Measurements from ENCODE around the gene LTBP2. TPM values are rescaled to one million over a fixed set of nuclear protein-coding genes. Genes with fewer than 3 reads are reported as not detected.

The LTBP2 gene
- total RNA-seq, 6 experiments from 2014 or later, result 0.46 to 3.5 (median 1.7) TPM

GRCh38 chr14:74517731-74518130 is 94.3 kb downstream of the LTBP2 start:
- TF ChIP-seq CTCF (IDR thresholded peaks at IDR 0.05) (no peak), POLR2A (IDR thresholded peaks at IDR 0.05) (no peak)
- Histone ChIP-seq H3K27ac (no peak overlapping the region), H3K4me3 (no peak overlapping the region), H3K4me1 (no peaks in the 10 kb centered on the region), H3K9me3 (no peaks in the 10 kb centered on the region), H3K27me3 (no peaks in the 10 kb centered on the region), H3K36me3 (no peaks in the 10 kb centered on the region)
- WGBS (ENCODE audit: insufficient coverage, low coverage, low lambda C conversion rate, missing lambda C conversion rate), result 62% methylated on average over 4 of the region's 4 CpGs
- ATAC-seq (no peak), DNase-seq (peak in 1 of 3 donors; percentile 24)
- intact Hi-C loops (cut with DNase I), result loop anchor here in 1 of 2 donors (10.0 kb wide), 1 partner anchor 277 kb away; no protein-coding TSS in a partner anchor

DNA sequence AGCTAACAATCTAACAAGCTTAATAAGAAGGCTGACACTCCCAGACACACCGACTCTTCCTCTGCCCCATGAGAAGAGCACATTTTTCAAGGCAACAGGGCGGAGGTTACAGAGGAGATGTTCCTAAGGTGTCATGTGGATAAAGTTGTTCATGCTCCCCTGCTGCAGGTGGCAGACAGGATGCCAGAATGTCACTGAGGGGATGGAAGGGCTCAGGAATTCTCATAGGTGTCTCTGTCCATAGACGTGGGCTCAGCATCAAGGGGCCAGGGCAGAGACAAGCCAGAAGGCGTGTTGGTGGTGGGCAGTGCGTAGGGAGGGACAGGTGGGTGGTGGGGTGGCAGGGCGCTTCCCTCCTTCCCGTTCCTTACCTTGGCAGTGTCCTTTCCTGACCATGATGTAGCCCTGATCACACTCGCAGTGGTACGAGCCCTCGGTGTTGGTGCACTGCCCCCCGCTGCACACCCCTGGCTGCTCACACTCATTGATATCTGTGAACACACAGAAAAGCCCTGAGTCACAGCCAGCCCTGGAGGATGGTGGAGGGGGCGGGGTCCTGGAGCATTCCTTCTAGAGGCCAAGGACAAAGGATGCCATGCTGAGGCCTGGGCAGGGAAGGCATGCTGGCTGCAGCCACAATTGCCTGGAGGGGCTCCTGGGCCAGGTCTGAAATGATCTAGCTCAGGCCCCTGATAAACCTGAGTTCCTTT is 95.4 kb downstream of the LTBP2 start:
- H3K36me3 ChIP-seq, result no peaks in the 10 kb centered on the region
- TF ChIP-seq POLR2A (IDR thresholded peaks at IDR 0.05) (no peak), CTCF (IDR thresholded peaks at IDR 0.05) (no peak)
- intact Hi-C loops (cut with DNase I), result loop anchor here in 1 of 2 donors (10.0 kb wide), 1 partner anchor 278 kb away; no protein-coding TSS in a partner anchor
- ATAC-seq (no peak), DNase-seq (peak in 1 of 3 donors; percentile 35)
- no peaks in the 10 kb centered on the region for H3K9me3 ChIP-seq
- 74% methylated on average over 4 of the region's 12 CpGs for WGBS (ENCODE audit: insufficient coverage, low coverage, low lambda C conversion rate, missing lambda C conversion rate)
- no peaks in the 10 kb centered on the region for H3K27me3 ChIP-seq
- H3K4me1 ChIP-seq, result no peaks in the 10 kb centered on the region
- no peak overlapping the region for H3K27ac ChIP-seq
- H3K4me3 ChIP-seq, result no peak overlapping the region

- Histone ChIP-seq H3K27ac (no peak overlapping the region), H3K27me3 (no peaks in the 10 kb centered on the region), H3K4me3 (no peak overlapping the region), H3K9me3 (no peaks in the 10 kb centered on the region), H3K4me1 (no peaks in the 10 kb centered on the region), H3K36me3 (no peaks in the 10 kb centered on the region)
- ATAC-seq (no peak), DNase-seq (peak in 1 of 3 donors; percentile 25)
- 71% methylated on average over 2 of the region's 8 CpGs for WGBS (ENCODE audit: insufficient coverage, low coverage, low lambda C conversion rate, missing lambda C conversion rate)
- TF ChIP-seq CTCF (IDR thresholded peaks at IDR 0.05) (no peak), POLR2A (IDR thresholded peaks at IDR 0.05) (no peak)
- intact Hi-C loops (cut with DNase I), result loop anchor here in 1 of 2 donors (10.0 kb wide), 1 partner anchor 279 kb away; no protein-coding TSS in a partner anchor
Observed at GRCh38 chr14:74515891-74516412, 96.1 kb downstream of the LTBP2 start.

DNA sequence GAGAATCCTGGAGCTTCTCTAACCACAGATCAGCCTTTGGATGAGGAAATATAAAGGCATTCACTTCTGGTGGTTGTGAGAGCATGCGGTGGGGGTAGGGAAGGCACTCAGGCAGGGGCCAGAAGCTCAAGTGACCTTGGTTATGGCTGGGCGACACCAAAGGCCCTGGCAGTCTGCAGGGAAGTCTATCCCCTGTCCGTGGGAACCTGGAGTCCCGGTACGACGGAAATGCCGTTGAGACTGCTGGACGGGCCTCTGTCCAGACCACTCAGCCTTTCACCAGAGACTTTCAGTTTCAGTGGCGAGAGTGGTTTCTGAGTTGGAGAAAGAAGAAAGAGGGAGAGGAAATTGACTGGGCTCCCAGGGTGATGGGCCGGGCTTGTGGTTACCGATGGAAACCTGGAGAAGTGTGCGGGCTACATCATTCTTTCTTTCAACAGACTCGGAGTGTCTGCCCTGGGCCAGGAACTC is 97.5 kb downstream of the LTBP2 start:
- Histone ChIP-seq H3K4me1 (no peaks in the 10 kb centered on the region), H3K27me3 (no peaks in the 10 kb centered on the region), H3K4me3 (no peak overlapping the region), H3K9me3 (no peaks in the 10 kb centered on the region), H3K36me3 (no peaks in the 10 kb centered on the region), H3K27ac (no peak overlapping the region)
- ATAC-seq (peak in 3 of 4 donors; percentile 20 to 46 (median 40)), DNase-seq (peak in 2 of 3 donors; percentile 24 to 52)
- intact Hi-C loops (cut with DNase I), result loop anchor here in 1 of 2 donors (10.0 kb wide), 1 partner anchor 280 kb away; no protein-coding TSS in a partner anchor
- no peak for TF ChIP-seq POLR2A (IDR thresholded peaks at IDR 0.05)
- no peak for TF ChIP-seq CTCF (IDR thresholded peaks at IDR 0.05)
- WGBS (ENCODE audit: insufficient coverage, low coverage, low lambda C conversion rate, missing lambda C conversion rate), result 52% methylated on average over 10 of the region's 13 CpGs
